Measurements from ENCODE around the gene TMEM154.

GRCh38 chr4:152579916-152580315 is 99.9 kb downstream of the TMEM154 start:
- TF ChIP-seq CTCF (IDR thresholded peaks at IDR 0.05): no peak
- no peak for TF ChIP-seq POLR2A (IDR thresholded peaks at IDR 0.05)

Data from Peyer's patch (tissue), 4 donors.